ENCODE data around the gene PIEZO1.

DNA sequence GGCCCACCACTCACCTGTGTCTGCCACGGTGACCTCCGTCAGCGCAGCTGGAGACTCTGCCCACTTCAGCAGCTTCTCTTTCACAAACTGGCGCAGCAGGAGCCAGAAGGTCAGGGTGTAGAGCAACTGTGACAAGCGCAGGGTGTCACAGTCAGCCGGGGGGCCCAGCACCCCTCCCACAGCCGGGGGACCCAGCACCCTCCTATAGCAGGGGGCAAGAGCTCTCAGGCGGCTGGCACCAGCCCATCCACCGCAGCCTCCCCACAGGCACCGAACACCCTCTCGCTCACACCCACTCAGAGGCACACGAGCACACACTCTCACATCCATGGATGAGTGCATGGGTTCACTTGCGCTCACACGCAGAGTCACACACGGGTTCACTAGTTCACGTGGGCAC is 49.9 kb downstream of the PIEZO1 start:
- TF ChIP-seq, protein P1, sequence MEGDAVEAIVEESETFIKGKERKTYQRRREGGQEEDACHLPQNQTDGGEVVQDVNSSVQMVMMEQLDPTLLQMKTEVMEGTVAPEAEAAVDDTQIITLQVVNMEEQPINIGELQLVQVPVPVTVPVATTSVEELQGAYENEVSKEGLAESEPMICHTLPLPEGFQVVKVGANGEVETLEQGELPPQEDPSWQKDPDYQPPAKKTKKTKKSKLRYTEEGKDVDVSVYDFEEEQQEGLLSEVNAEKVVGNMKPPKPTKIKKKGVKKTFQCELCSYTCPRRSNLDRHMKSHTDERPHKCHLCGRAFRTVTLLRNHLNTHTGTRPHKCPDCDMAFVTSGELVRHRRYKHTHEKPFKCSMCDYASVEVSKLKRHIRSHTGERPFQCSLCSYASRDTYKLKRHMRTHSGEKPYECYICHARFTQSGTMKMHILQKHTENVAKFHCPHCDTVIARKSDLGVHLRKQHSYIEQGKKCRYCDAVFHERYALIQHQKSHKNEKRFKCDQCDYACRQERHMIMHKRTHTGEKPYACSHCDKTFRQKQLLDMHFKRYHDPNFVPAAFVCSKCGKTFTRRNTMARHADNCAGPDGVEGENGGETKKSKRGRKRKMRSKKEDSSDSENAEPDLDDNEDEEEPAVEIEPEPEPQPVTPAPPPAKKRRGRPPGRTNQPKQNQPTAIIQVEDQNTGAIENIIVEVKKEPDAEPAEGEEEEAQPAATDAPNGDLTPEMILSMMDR (conservative IDR thresholded peaks at IDR 0.05), result no peak
- no peak for TF ChIP-seq EZH2 (IDR thresholded peaks at IDR 0.05; ENCODE audit: low read depth)

All from PC-9 (cell line).